SIG-M5 treated with dmso at 0.1 percent for 504 hours (cell line): ENCODE measurements around the gene APCDD1L.
"Not testable (repeated sequence)": the region's sequence is repeated elsewhere in the genome, so short reads cannot be mapped to it uniquely, and the experiment has no call there.

Source experiments
- DNase-seq: peaks from one replicate; lab custom pipeline; 2025; ENCODE audit not compliant: unreplicated experiment; lab: John Stamatoyannopoulos, UW

Gene APCDD1L

DNA sequence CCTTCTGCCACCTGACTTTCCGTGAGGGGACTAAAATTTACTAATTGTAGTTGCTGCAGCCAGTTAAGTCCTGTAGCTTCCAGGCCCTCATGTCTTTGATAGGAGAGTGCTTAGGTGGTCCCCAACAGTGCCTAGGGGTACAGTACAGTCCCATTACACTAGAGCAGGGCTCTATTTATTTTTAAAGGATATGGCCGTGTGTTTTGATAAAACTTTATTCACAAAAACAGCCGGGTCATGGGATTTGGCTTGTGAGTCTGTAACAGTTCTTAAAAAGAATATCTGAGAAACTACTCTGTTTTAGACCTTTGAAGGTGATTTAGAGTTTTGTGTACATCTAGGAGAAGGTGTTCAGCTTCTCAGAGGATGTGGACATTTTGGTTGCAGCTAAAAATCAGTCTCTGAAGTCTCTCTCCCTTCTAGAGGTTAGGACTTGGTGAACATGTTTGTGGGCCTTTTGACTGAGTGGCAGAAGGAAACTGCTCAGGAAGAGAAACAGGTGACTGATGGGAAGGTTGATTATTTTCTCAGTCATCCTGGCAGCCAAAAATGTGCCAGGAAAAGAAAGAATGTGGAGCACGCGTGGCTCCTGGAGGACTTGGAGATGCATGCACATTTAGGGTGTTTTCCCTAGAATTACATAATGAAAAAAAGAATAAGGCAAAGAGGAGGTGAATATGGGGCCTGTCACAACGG lies 68.8 kb downstream of the APCDD1L start:
- no peak for DNase-seq

GRCh38 chr20:58444746-58445255 lies 70.4 kb downstream of the APCDD1L start:
- no peak for DNase-seq

DNA sequence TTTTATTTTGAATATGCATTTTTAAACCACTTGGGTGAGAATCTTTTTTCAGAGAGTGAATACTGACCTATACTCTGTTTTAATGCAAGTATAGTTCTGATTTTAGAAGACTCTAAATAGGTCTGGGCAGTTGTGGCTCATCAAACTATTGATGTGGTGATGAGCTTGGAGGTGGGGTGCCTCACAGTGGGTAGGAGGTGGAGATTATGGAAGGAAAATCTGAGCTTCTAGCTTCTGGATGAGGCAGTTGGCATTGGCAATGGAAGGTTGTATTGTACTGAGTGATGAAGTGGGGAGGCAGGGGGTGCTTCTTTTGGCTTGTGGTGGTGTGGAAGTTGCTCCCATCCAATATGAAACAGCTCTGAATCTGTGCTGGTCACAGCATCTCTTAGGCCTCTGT lies 73.5 kb downstream of the APCDD1L start:
- DNase-seq = no peak

DNA sequence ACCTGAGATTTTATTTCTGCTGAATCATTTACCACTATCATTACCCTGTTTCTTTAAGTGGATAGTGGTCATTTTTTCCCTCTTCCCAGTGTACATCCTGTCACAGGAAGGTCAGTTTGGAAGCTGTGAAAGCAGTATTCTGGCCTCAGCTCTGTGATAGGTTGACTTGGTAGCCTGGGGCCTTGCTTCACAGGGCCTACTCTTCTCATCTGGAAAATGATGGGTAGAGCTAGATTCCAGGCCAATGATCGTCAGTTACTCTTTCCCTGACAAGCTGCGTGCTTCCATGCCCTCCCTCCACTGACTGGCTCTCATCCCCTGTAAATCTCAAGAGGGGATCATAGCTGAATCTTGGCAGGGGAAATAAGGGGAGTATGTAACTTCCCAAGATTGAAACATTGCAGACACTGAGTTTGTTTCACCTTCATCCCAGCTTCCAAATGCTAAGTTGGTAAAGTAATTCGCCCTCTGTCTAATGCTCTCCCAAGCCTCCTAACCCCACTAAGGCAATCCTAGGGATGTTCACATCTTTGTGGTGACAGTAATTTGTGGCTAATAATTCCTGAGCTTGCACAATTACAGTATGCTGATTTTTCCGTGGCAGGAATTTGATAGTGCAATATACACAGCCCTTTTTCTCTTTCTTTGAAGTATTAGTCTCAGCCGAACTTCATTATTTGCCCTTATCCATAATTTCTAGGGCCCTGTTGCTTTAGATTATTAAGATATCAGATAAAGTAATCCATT lies 75.0 kb downstream of the APCDD1L start:
- DNase-seq = no peak

- no peak for DNase-seq
Measured at GRCh38 chr20:58438970-58439808, 76.0 kb downstream of the APCDD1L start.

DNA sequence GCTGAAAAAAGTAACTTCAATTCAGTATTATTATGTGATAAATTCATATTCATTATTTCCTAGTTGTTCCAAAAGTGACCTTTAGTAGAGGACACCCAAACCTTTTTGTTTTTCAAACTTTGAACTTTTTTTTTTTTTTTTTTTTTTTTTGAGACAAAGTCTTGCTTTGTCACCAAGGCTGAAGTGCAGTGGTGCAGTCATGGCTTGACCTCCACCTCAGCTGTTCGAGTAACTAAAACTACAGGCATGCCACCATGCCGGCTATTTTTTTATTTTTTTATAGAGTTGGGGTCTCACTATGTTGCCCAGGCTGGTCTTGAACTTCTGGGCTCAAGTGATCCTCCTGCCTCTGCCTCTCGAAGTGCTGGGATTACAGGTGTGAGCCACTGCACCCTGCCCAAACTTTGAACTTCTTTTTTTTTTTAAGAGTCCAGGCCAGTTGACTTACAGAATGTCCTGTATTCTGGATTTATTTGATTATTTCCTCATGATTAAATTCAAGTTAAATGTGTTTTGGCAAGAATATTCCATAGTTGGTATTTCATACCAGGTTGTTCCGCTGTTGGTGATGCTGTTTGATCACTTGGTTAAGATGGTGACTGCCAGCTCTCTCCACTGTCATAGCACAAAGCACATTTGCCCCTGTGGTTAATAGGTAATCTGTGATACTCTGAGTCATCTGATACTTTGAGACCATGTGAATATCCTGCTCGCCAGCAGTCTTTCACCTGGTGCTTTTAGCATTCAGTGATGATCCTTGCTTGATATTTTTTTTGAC lies 78.1 kb downstream of the APCDD1L start:
- no peak for DNase-seq

GRCh38 chr20:58435237-58435636 lies 80.0 kb downstream of the APCDD1L start:
- DNase-seq = no peak

GRCh38 chr20:58434326-58434725 lies 80.9 kb downstream of the APCDD1L start:
- DNase-seq = no peak

DNA sequence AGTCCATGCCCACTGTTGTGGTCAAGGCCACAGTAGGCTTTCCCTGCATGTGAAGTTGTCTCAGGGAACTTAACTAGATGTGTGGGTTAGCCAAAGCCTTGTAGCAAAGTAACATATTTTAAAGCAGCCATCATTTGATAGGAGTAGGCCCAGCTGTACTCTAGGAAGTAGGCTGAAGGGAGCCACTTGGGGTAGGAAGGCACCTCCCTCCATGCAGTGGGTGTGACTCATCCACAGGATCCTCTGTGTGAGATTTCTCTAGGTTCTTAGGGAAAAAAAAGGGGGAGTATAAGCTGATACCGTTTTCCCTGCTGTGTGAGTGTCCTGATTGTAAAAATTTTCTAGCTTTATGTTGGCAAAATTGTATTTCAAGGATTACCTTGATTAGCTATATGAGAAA lies 81.4 kb downstream of the APCDD1L start:
- no peak for DNase-seq

DNA sequence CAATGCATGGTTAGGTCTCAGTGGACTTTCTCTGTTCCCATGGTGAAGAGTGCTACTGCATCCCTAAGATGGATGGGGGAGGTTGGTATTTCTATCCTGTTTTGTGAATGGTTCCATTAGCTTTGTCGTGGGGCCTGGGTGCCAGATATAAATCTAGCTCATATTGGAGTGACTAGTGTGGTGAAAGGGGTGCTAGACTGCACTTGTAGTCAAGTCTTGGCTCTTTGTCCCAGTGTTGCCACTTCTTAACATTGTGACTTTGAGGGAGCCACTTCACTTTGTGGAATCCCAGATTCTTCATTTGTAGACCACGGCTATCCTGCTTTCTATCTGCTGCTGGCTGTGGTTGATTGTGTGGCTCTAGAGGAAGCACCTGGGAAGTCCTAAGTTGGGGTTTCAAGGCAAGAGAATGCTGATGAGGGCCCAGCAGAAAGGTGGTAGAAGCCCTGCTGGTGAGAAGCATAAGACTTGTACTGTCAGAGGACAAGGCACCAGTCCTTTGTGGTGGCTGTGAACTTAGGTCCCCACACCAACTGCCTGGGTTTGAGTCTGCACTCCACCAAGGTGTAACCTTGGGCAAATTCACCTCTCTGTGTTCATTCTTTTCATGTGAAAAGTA lies 82.1 kb downstream of the APCDD1L start:
- no peak for DNase-seq

GRCh38 chr20:58432186-58432954 lies 82.8 kb downstream of the APCDD1L start:
- DNase-seq = no peak

DNA sequence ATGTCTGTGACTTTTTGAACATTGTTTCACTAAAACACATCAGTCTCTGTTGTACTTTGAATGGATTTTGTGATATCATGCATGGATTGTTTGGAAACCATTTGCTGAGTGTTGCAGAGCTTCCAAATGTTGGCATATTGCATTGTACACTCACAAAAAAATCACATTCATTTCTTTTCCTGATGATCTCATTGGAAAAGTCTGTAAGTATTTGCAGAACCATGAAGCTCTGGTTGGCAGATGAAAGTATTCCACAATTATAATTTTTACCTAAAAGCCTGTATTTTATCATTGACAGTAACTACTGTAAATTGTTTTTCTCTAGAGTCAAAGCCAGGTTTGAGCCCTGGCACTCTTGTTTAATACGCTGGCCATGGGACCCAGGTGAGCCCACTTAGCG lies 84.1 kb downstream of the APCDD1L start:
- DNase-seq = no peak

GRCh38 chr20:58429303-58429702 lies 85.9 kb downstream of the APCDD1L start:
- no peak for DNase-seq

GRCh38 chr20:58428364-58428763 lies 86.8 kb downstream of the APCDD1L start:
- DNase-seq = no peak

- DNase-seq = not testable (repeated sequence)
Measured at GRCh38 chr20:58427571-58427970, 87.6 kb downstream of the APCDD1L start.

- DNase-seq = no peak
Measured at GRCh38 chr20:58424218-58424969, 90.8 kb downstream of the APCDD1L start.

- no peak for DNase-seq
Measured at GRCh38 chr20:58421497-58421850, 93.7 kb downstream of the APCDD1L start.

- no peak for DNase-seq
Measured at GRCh38 chr20:58420798-58421496, 94.3 kb downstream of the APCDD1L start.
